ENCODE results near the gene APBA2. TPM values are rescaled to one million over a fixed set of nuclear protein-coding genes. Genes with fewer than 3 reads are reported as not detected.

APBA2 gene
- total and polyA plus RNA-seq, 8 donors, result 0.45 to 13.3 (median 2.0) TPM; not detected in 1

- Histone ChIP-seq H3K36me3 (no peaks in the 10 kb centered on the region), H3K4me3 (no peak overlapping the region), H3K9me3 (no peaks in the 10 kb centered on the region), H3K27me3 (peaks cover 0 to 11% (median 0%) of the 10 kb centered on the region in 3 donors), H3K27ac (no peak overlapping the region), H3K4me1 (no peaks in the 10 kb centered on the region)
- WGBS, 5 donors, result 48 to 68% (median 60%) methylated on average over 7 to 12 of the region's 12 CpGs
- TF ChIP-seq EP300 (IDR thresholded peaks at IDR 0.05) (no peak), POLR2AphosphoS5 (IDR thresholded peaks at IDR 0.05) (no peak), POLR2A (IDR thresholded peaks at IDR 0.05) (no peak)
- TF ChIP-seq, protein P1, sequence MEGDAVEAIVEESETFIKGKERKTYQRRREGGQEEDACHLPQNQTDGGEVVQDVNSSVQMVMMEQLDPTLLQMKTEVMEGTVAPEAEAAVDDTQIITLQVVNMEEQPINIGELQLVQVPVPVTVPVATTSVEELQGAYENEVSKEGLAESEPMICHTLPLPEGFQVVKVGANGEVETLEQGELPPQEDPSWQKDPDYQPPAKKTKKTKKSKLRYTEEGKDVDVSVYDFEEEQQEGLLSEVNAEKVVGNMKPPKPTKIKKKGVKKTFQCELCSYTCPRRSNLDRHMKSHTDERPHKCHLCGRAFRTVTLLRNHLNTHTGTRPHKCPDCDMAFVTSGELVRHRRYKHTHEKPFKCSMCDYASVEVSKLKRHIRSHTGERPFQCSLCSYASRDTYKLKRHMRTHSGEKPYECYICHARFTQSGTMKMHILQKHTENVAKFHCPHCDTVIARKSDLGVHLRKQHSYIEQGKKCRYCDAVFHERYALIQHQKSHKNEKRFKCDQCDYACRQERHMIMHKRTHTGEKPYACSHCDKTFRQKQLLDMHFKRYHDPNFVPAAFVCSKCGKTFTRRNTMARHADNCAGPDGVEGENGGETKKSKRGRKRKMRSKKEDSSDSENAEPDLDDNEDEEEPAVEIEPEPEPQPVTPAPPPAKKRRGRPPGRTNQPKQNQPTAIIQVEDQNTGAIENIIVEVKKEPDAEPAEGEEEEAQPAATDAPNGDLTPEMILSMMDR (IDR thresholded peaks at IDR 0.05), result no peak
- intact Hi-C loops (cut with DNase I; ENCODE audit: low total_unique reads), result no loop called here
- no peak for DNase-seq
Measured at GRCh38 chr15:28892789-28893610, 7.2 kb downstream of the APBA2 start.

GRCh38 chr15:28894631-28895030 is 8.9 kb downstream of the APBA2 start:
- WGBS, 5 donors, result 82 to 89% (median 86%) methylated on average over 9 to 13 of the region's 13 CpGs
- no peak overlapping the region for H3K27ac ChIP-seq
- DNase-seq, result no peak
- H3K9me3 ChIP-seq, result no peaks in the 10 kb centered on the region
- no peaks in the 10 kb centered on the region for H3K4me1 ChIP-seq
- H3K36me3 ChIP-seq, result no peaks in the 10 kb centered on the region
- no peak overlapping the region for H3K4me3 ChIP-seq
- intact Hi-C loops (cut with DNase I; ENCODE audit: low total_unique reads), result no loop called here
- TF ChIP-seq EP300 (IDR thresholded peaks at IDR 0.05), result no peak
- TF ChIP-seq, protein P1 (IDR thresholded peaks at IDR 0.05), result no peak
- no peak for TF ChIP-seq POLR2AphosphoS5 (IDR thresholded peaks at IDR 0.05)
- no peaks in the 10 kb centered on the region for H3K27me3 ChIP-seq

DNA sequence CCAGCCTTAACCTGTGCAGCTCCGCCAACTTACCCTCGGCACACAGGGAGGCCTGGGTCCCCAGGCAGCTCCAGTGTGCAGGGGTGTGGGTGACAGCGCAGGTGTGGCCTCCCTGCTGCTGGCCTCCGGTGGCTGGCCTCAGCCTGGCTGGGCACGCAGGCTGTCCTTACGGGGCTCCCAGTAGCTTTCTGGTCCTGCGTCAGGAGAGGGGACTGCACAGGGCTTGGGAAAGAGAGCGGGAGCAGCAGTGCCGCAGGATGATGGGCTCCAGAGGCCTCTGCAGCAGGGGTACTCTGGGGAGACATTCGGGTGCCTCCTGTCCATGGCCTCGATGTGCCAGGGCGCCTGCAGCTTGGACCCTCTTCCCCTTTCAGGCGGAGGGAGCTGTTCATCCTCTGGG is 9.4 kb downstream of the APBA2 start:
- no peak for DNase-seq
- no peak overlapping the region for H3K4me3 ChIP-seq
- WGBS, 5 donors, result 81 to 92% (median 89%) methylated on average over 10 to 13 of the region's 13 CpGs
- no peaks in the 10 kb centered on the region for H3K27me3 ChIP-seq
- TF ChIP-seq EP300 (IDR thresholded peaks at IDR 0.05) (no peak), POLR2AphosphoS5 (IDR thresholded peaks at IDR 0.05) (no peak), POLR2A (IDR thresholded peaks at IDR 0.05) (no peak)
- TF ChIP-seq, protein P1 (IDR thresholded peaks at IDR 0.05), result no peak
- H3K4me1 ChIP-seq, result no peaks in the 10 kb centered on the region
- H3K36me3 ChIP-seq, result no peaks in the 10 kb centered on the region
- intact Hi-C loops (cut with DNase I; ENCODE audit: low total_unique reads), result no loop called here
- H3K27ac ChIP-seq, result no peak overlapping the region
- H3K9me3 ChIP-seq, result no peaks in the 10 kb centered on the region

DNA sequence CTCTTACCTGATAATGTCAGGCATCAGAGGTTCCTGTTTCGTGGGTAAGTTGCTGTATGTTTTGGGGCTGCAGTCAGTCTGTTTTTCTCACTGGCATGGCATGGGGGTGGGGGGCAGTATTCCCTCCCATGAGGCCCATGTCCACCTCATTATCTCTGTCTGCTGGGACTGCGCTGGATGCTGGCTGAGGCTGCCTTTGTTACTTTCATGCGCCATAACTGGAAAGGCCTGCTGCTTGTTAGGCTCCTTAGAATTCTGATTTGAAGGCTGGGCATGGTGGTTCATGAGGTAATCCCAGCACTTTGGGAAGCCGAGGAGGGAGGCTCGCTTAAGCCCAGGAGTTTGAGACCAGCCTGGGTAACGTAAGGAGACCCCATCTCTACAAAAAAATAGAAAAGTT is 9.8 kb downstream of the APBA2 start:
- intact Hi-C loops (cut with DNase I; ENCODE audit: low total_unique reads), result no loop called here
- H3K9me3 ChIP-seq, result no peaks in the 10 kb centered on the region
- TF ChIP-seq EP300 (IDR thresholded peaks at IDR 0.05), result no peak
- TF ChIP-seq, protein P1 (IDR thresholded peaks at IDR 0.05), result no peak
- TF ChIP-seq POLR2AphosphoS5 (IDR thresholded peaks at IDR 0.05), result no peak
- no peak for TF ChIP-seq POLR2A (IDR thresholded peaks at IDR 0.05)
- no peaks in the 10 kb centered on the region for H3K36me3 ChIP-seq
- no peak overlapping the region for H3K27ac ChIP-seq
- no peaks in the 10 kb centered on the region for H3K4me1 ChIP-seq
- no peak overlapping the region for H3K4me3 ChIP-seq
- DNase-seq, result no peak
- H3K27me3 ChIP-seq, result no peaks in the 10 kb centered on the region
- WGBS, 5 donors, result 81 to 91% (median 90%) methylated on average over 6 of the region's 6 CpGs

All from stomach (tissue), 9 donors.